Sigmoid colon (tissue), 7 donors: Measurements from ENCODE around the gene MAML3. TPM values are rescaled to one million over a fixed set of nuclear protein-coding genes. Genes with fewer than 3 reads are reported as not detected.

Experiments used
- DNase-seq: peaks from one replicate; pipeline ENCODE4 v3.0.0-alpha.2; 2019
- H3K27ac ChIP-seq, 4 donors: fragments of 200-600 bp; sonication (generic); one replicate each; pipeline ENCODE4 v1.5.1; 2016 to 2019; ENCODE audit warnings: mild to moderate bottlenecking in 1 of 4
- H3K27me3 ChIP-seq, 3 donors: fragments of 200-600 bp; sonication (generic); one replicate each; pipeline ENCODE4 v1.5.1; 2019; ENCODE audit warnings: mild to moderate bottlenecking in 1 of 3
- H3K36me3 ChIP-seq, 4 donors: fragments of 200-600 bp; sonication (generic); one replicate each; pipeline ENCODE4 v1.5.1; 2016 to 2019
- H3K4me1 ChIP-seq, 4 donors: fragments of 200-600 bp; sonication (generic); one replicate each; pipeline ENCODE4 v1.5.1; 2017 to 2019
- H3K4me3 ChIP-seq, 4 donors: fragments of 200-600 bp; sonication (generic); one replicate each; pipeline ENCODE4 v1.5.1; 2017 to 2019; ENCODE audit warnings: mild to moderate bottlenecking in 2 of 4, moderate library complexity in 1 of 4
- H3K9me3 ChIP-seq, 4 donors: fragments of 200-600 bp in 3 of 4; sonication (generic) in 3 of 4; one replicate each; pipeline versions ENCODE4 v1.5.1 to v1.6.1; 2013 to 2019
- EP300 ChIP-seq, 4 donors: sonication (generic); formaldehyde crosslinking; IDR thresholded peaks; one replicate each; pipeline ENCODE4 v1.6.1; 2017; ENCODE audit warnings: antibody characterized with exemption in 4 of 4
- POLR2A ChIP-seq, 2 donors: fragments of 450-650 bp; IDR thresholded peaks; one replicate each; pipeline ENCODE4 v1.6.1; 2016; ENCODE audit warnings: antibody characterized with exemption in 2 of 2, mild to moderate bottlenecking in 2 of 2, moderate library complexity in 2 of 2
- POLR2AphosphoS5 ChIP-seq, 4 donors: sonication (generic); formaldehyde crosslinking; IDR thresholded peaks; one replicate each; pipeline ENCODE4 v1.6.1; 2017; ENCODE audit warnings: antibody characterized with exemption in 4 of 4
- WGBS, 2 donors: extraction: QIAGEN DNeasy Blood & Tissue Kit; methylation state at CpG; one replicate each; pipeline ENCODE4 v1.1.7; 2013; 5-methylcytosine and 5-hydroxymethylcytosine counted together
- intact Hi-C: fragments of 100-400 bp; cut with DNase I; formaldehyde crosslinking; loops from one replicate; pipeline ENCODE4 v1.15.1; 2023
- polyA plus RNA-seq, 3 donors: library from polyadenylated mRNA; stranded (reverse); fragments of 200-250 nt; gene quantifications; one replicate each; pipeline ENCODE4 v1.2.3, GENCODE V29; 2013
- total RNA-seq, 4 donors: library from RNA; depleted of rRNA; stranded (reverse); fragments of >200 nt; gene quantifications; one replicate each; pipeline ENCODE4 v1.1.0, GENCODE V29; 2016
- TF ChIP-seq, protein P1 (sequence below), 4 experiments: fragments of 450-650 bp in 3 of 4; fragments of 200-600 bp in 1 of 4; IDR thresholded peaks; one replicate each; pipeline ENCODE4 v1.5.1; 2016 to 2019; ENCODE audit warnings: antibody characterized with exemption in 4 of 4, mild to moderate bottlenecking in 3 of 4, moderate library complexity in 2 of 4
- donor health status: healthy with polysubstance abuse.
- donor health status: Bipolar disorder and iron deficiency.
- donor health status: healthy.

Gene MAML3
- total and polyA plus RNA-seq, 7 donors: 3.5 to 16.3 (median 5.4) TPM

- no peak overlapping the region for H3K27ac ChIP-seq
- no peaks in the 10 kb centered on the region for H3K4me1 ChIP-seq
- intact Hi-C loops: no loop called here
- 93% methylated on average over 6 of the region's 6 CpGs for whole genome bisulfite sequencing, 2 donors
- TF ChIP-seq, protein P1, sequence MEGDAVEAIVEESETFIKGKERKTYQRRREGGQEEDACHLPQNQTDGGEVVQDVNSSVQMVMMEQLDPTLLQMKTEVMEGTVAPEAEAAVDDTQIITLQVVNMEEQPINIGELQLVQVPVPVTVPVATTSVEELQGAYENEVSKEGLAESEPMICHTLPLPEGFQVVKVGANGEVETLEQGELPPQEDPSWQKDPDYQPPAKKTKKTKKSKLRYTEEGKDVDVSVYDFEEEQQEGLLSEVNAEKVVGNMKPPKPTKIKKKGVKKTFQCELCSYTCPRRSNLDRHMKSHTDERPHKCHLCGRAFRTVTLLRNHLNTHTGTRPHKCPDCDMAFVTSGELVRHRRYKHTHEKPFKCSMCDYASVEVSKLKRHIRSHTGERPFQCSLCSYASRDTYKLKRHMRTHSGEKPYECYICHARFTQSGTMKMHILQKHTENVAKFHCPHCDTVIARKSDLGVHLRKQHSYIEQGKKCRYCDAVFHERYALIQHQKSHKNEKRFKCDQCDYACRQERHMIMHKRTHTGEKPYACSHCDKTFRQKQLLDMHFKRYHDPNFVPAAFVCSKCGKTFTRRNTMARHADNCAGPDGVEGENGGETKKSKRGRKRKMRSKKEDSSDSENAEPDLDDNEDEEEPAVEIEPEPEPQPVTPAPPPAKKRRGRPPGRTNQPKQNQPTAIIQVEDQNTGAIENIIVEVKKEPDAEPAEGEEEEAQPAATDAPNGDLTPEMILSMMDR (IDR thresholded peaks at IDR 0.05): no peak
- TF ChIP-seq POLR2A (IDR thresholded peaks at IDR 0.05) (no peak), EP300 (IDR thresholded peaks at IDR 0.05) (no peak), POLR2AphosphoS5 (IDR thresholded peaks at IDR 0.05) (no peak)
- no peak for DNase-seq
- H3K4me3 ChIP-seq: no peak overlapping the region
- H3K9me3 ChIP-seq: no peaks in the 10 kb centered on the region
- H3K27me3 ChIP-seq: no peaks in the 10 kb centered on the region
- H3K36me3 ChIP-seq: no peaks in the 10 kb centered on the region
These were observed 27.7 kb downstream of the MAML3 start for GRCh38 chr4:140126261-140126660.

DNA sequence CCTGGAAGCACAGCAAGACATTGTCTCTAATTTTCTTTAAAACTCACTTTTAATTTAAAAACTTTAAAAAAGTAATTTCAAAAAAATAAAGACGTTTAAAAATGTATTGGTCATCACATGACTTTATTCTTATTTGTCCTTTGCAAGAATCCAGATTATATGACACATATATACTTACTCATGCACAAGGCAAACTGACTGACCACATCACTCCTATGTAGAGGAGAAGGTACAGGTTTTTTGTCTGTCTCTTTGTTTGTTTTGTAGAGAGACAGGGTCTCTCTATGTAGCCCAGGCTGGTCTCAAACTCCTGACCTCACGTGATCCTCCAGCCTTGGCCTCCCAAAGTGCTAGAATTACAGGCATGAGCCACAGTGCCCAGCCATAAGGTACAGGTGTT is 28.6 kb downstream of the MAML3 start:
- 75 to 89% methylated on average over 2 of the region's 2 CpGs for WGBS, 2 donors
- intact Hi-C loops: no loop called here
- Histone ChIP-seq H3K27ac (no peak overlapping the region), H3K9me3 (no peaks in the 10 kb centered on the region), H3K4me3 (no peak overlapping the region), H3K36me3 (no peaks in the 10 kb centered on the region), H3K27me3 (no peaks in the 10 kb centered on the region), H3K4me1 (no peaks in the 10 kb centered on the region)
- TF ChIP-seq, protein P1 (IDR thresholded peaks at IDR 0.05): no peak
- TF ChIP-seq EP300 (IDR thresholded peaks at IDR 0.05) (no peak), POLR2A (IDR thresholded peaks at IDR 0.05) (no peak), POLR2AphosphoS5 (IDR thresholded peaks at IDR 0.05) (no peak)
- no peak for DNase-seq

GRCh38 chr4:140123666-140124377 is 30.2 kb downstream of the MAML3 start:
- intact Hi-C loops: no loop called here
- TF ChIP-seq EP300 (IDR thresholded peaks at IDR 0.05) (no peak), POLR2A (IDR thresholded peaks at IDR 0.05) (no peak), POLR2AphosphoS5 (IDR thresholded peaks at IDR 0.05) (no peak)
- TF ChIP-seq, protein P1 (IDR thresholded peaks at IDR 0.05): no peak
- no peaks in the 10 kb centered on the region for H3K9me3 ChIP-seq
- H3K4me3 ChIP-seq: no peak overlapping the region
- H3K27ac ChIP-seq: no peak overlapping the region
- WGBS, 2 donors: 79 to 90% methylated on average over 8 of the region's 8 CpGs
- no peaks in the 10 kb centered on the region for H3K4me1 ChIP-seq
- DNase-seq: no peak
- H3K27me3 ChIP-seq: no peaks in the 10 kb centered on the region
- no peaks in the 10 kb centered on the region for H3K36me3 ChIP-seq

GRCh38 chr4:140122891-140123290 is 31.1 kb downstream of the MAML3 start:
- WGBS, 2 donors: 49 to 67% methylated on average over 1 of the region's 1 CpG
- Histone ChIP-seq H3K9me3 (no peaks in the 10 kb centered on the region), H3K27ac (no peak overlapping the region), H3K36me3 (no peaks in the 10 kb centered on the region), H3K4me1 (no peaks in the 10 kb centered on the region), H3K27me3 (no peaks in the 10 kb centered on the region), H3K4me3 (no peak overlapping the region)
- no peak for DNase-seq
- TF ChIP-seq POLR2A (IDR thresholded peaks at IDR 0.05) (no peak), EP300 (IDR thresholded peaks at IDR 0.05) (no peak), POLR2AphosphoS5 (IDR thresholded peaks at IDR 0.05) (no peak)
- TF ChIP-seq, protein P1 (IDR thresholded peaks at IDR 0.05): no peak
- intact Hi-C loops: no loop called here

GRCh38 chr4:140121646-140122045 is 32.3 kb downstream of the MAML3 start:
- no peak for TF ChIP-seq POLR2AphosphoS5 (IDR thresholded peaks at IDR 0.05)
- no peak for TF ChIP-seq EP300 (IDR thresholded peaks at IDR 0.05)
- TF ChIP-seq POLR2A (IDR thresholded peaks at IDR 0.05): no peak
- TF ChIP-seq, protein P1 (IDR thresholded peaks at IDR 0.05): no peak
- H3K4me1 ChIP-seq: no peaks in the 10 kb centered on the region
- H3K4me3 ChIP-seq: no peak overlapping the region
- intact Hi-C loops: no loop called here
- no peak overlapping the region for H3K27ac ChIP-seq
- no peaks in the 10 kb centered on the region for H3K9me3 ChIP-seq
- no peak for DNase-seq
- no peaks in the 10 kb centered on the region for H3K36me3 ChIP-seq
- H3K27me3 ChIP-seq: no peaks in the 10 kb centered on the region
- WGBS, 2 donors: 90% methylated on average over 3 of the region's 3 CpGs
